ENCODE data around the gene MRO.
"Not testable (repeated sequence)": the region's sequence is repeated elsewhere in the genome, so short reads cannot be mapped to it uniquely, and the experiment has no call there.

The MRO gene

DNA sequence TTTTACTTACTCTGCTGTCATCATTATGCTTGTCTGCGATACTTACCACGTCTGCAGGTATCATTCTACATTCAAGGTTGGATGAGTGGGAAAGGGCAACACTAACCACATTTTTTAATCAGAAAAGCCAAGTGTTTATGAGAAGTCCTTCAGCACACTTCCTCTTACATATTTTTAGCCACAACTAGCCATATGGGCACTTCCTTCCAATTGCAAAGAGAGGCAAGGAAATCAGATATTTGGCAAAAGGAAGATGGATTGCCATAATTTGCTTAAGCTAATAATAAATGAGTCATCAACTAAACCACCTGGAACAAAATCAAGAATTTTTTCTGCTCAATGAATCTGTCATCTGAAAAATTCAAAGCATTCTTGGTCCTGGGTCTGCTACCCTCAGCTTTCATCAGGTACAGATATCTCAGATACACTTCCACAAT is 16.7 kb upstream of the MRO start:
- TF ChIP-seq CTCF (IDR thresholded peaks at IDR 0.05; ENCODE audit: insufficient read depth, missing control alignments) = no peak
- FAIRE-seq (no peak), DNase-seq (ENCODE audit: insufficient read length, low spot score) (no peak)

GRCh38 chr18:50833496-50833895 is 13.7 kb upstream of the MRO start:
- not testable (repeated sequence) for FAIRE-seq; DNase-seq (ENCODE audit: insufficient read length, low spot score)

- DNase-seq (ENCODE audit: insufficient read length, low spot score) = no peak
- no peak for FAIRE-seq
- TF ChIP-seq CTCF (IDR thresholded peaks at IDR 0.05; ENCODE audit: insufficient read depth, missing control alignments) = no peak
Observed at GRCh38 chr18:50832754-50833153, 12.9 kb upstream of the MRO start.

- DNase-seq (ENCODE audit: insufficient read length, low spot score) = no peak
- no peak for FAIRE-seq
- no peak for TF ChIP-seq CTCF (IDR thresholded peaks at IDR 0.05; ENCODE audit: insufficient read depth, missing control alignments)
Observed at GRCh38 chr18:50830544-50830943, 10.7 kb upstream of the MRO start.

- DNase-seq (ENCODE audit: insufficient read length, low spot score) (no peak), FAIRE-seq (no peak)
- TF ChIP-seq CTCF (IDR thresholded peaks at IDR 0.05; ENCODE audit: insufficient read depth, missing control alignments) = no peak
Observed at GRCh38 chr18:50829644-50830043, 9.8 kb upstream of the MRO start.

GRCh38 chr18:50826027-50826426 is 6.2 kb upstream of the MRO start:
- no peak for TF ChIP-seq CTCF (IDR thresholded peaks at IDR 0.05; ENCODE audit: insufficient read depth, missing control alignments)
- FAIRE-seq = no peak
- DNase-seq (ENCODE audit: insufficient read length, low spot score) = no peak

- no peak for DNase-seq (ENCODE audit: insufficient read length, low spot score)
- FAIRE-seq = no peak
- TF ChIP-seq CTCF (IDR thresholded peaks at IDR 0.05; ENCODE audit: insufficient read depth, missing control alignments) = no peak
Observed at GRCh38 chr18:50825621-50826020, 5.8 kb upstream of the MRO start.

- DNase-seq (ENCODE audit: insufficient read length, low spot score) (no peak), FAIRE-seq (no peak)
- no peak for TF ChIP-seq CTCF (IDR thresholded peaks at IDR 0.05; ENCODE audit: insufficient read depth, missing control alignments)
Observed at GRCh38 chr18:50822756-50823155, 2.9 kb upstream of the MRO start.
